LNCaP clone FGC (cell line): ENCODE data around the gene NOC4L.
A peak's percentile ranks its signal among the peaks of the same experiment; 100 is the strongest.

Source experiments
- DNase-seq: peaks from one replicate; pipeline ENCODE4 v3.0.0-alpha.2; 2011; ENCODE audit warnings: low read depth
- H3K4me3 ChIP-seq: 2 replicates; pipeline ENCODE4 v1.5.1; 2011; ENCODE audit warnings: mild to moderate bottlenecking, low read depth, low read length, control low read depth
- TF ChIP-seq, protein P1 (sequence below): IDR thresholded peaks from 2 replicates; pipeline ENCODE4 v1.5.1; 2012; ENCODE audit warnings: mild to moderate bottlenecking; ENCODE audit not compliant: control insufficient read depth, insufficient read depth; ENCODE audit errors: extremely low read depth

The NOC4L gene

DNA sequence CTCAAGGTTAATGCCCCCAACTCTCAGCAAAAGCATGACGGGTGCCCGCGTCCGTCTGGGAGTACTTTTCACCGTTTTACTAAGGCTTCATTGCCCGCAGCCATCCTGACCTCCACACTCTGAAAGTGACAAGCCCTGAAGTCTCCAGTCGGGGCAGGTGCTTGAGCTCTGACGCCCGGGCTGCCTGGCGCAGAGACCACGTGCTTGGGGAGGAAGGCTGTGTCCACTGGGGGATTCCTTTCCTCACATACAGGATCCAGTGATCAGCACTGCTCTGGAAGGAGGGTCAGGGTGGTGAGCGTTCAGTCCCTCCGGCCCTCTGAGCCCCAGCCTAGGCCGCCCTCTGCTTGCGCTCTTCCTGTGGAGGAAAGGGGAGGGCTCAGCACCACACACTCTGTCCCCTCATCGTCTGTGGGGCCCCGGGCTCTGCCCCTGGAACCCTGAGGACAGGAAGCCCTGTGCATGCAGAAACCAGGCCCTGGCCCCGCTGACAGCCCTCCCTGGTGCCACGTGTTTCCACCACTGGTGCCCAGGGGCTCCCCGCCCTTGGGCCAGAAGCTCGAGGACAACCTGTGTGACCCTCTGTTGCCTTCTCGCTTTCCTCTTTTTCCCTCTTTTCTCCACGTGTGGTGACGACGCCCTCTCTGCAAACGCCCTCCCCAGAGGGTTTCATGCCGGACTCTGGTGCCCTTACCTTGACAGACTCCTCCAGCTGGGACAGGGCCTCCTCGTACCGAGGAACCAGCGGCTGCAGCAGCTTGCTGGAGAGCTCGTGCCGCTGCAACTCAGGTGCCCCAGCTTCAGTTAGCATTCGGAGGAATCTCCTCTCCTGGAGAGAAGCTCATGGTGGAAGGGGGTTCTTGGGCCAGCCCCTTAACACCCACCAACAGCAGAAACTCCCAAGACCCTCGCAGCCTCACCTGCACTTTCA lies 5.1 kb upstream of the NOC4L start:
- no peak for DNase-seq
- H3K4me3 ChIP-seq: no peak overlapping the region
- TF ChIP-seq, protein P1, sequence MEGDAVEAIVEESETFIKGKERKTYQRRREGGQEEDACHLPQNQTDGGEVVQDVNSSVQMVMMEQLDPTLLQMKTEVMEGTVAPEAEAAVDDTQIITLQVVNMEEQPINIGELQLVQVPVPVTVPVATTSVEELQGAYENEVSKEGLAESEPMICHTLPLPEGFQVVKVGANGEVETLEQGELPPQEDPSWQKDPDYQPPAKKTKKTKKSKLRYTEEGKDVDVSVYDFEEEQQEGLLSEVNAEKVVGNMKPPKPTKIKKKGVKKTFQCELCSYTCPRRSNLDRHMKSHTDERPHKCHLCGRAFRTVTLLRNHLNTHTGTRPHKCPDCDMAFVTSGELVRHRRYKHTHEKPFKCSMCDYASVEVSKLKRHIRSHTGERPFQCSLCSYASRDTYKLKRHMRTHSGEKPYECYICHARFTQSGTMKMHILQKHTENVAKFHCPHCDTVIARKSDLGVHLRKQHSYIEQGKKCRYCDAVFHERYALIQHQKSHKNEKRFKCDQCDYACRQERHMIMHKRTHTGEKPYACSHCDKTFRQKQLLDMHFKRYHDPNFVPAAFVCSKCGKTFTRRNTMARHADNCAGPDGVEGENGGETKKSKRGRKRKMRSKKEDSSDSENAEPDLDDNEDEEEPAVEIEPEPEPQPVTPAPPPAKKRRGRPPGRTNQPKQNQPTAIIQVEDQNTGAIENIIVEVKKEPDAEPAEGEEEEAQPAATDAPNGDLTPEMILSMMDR: no peak

- TF ChIP-seq, protein P1: no peak
- H3K4me3 ChIP-seq: no peak overlapping the region
- no peak for DNase-seq
Measured at GRCh38 chr12:132139912-132140311, 4.3 kb upstream of the NOC4L start.

GRCh38 chr12:132140501-132140900 lies 3.8 kb upstream of the NOC4L start:
- TF ChIP-seq, protein P1: no peak
- no peak overlapping the region for H3K4me3 ChIP-seq
- DNase-seq: no peak

GRCh38 chr12:132140918-132141841 lies 3.1 kb upstream of the NOC4L start:
- TF ChIP-seq, protein P1: no peak
- no peak for DNase-seq
- no peak overlapping the region for H3K4me3 ChIP-seq

GRCh38 chr12:132141976-132142678 lies 2.1 kb upstream of the NOC4L start:
- DNase-seq: no peak
- TF ChIP-seq, protein P1: no peak

GRCh38 chr12:132142679-132143335 lies 1.4 kb upstream of the NOC4L start:
- no peak for DNase-seq
- peak overlapping the region; percentile 71 for H3K4me3 ChIP-seq
- TF ChIP-seq, protein P1: no peak

More at GRCh38 chr12:132141976-132142678, 2.1 kb upstream of the NOC4L start:
- no peak overlapping the region; the same call in 1 of the 2 replicates for H3K4me3 ChIP-seq
